ENCODE results near the gene STAG1.
"Not testable (repeated sequence)": the region's sequence is repeated elsewhere in the genome, so short reads cannot be mapped to it uniquely, and the experiment has no call there.

Gene STAG1

DNA sequence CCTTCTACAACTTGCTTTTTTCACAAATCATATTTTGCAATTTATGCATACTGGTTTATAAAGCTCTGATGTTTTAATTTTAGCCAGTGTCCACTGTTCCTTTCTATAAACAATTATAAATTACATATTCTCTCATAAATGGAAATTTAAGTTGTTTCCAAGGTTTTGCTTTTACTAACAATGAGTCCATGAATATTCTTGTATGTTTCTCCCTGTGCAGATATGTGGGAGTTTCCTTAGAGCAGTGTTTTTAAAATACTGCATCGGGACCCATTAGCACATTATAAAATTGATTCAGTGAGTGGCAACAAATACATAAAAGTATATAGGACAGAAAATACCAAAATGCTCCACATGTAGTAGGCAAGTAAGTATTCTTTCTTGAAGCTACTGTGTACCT lies 266.4 kb downstream of the STAG1 start:
- TF ChIP-seq, protein P1, sequence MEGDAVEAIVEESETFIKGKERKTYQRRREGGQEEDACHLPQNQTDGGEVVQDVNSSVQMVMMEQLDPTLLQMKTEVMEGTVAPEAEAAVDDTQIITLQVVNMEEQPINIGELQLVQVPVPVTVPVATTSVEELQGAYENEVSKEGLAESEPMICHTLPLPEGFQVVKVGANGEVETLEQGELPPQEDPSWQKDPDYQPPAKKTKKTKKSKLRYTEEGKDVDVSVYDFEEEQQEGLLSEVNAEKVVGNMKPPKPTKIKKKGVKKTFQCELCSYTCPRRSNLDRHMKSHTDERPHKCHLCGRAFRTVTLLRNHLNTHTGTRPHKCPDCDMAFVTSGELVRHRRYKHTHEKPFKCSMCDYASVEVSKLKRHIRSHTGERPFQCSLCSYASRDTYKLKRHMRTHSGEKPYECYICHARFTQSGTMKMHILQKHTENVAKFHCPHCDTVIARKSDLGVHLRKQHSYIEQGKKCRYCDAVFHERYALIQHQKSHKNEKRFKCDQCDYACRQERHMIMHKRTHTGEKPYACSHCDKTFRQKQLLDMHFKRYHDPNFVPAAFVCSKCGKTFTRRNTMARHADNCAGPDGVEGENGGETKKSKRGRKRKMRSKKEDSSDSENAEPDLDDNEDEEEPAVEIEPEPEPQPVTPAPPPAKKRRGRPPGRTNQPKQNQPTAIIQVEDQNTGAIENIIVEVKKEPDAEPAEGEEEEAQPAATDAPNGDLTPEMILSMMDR (conservative IDR thresholded peaks at IDR 0.05; ENCODE audit: low read length) = no peak
- H3K4me3 ChIP-seq (ENCODE audit: low read length) = no peak overlapping the region
- DNase-seq (ENCODE audit: low read depth) = no peak

DNA sequence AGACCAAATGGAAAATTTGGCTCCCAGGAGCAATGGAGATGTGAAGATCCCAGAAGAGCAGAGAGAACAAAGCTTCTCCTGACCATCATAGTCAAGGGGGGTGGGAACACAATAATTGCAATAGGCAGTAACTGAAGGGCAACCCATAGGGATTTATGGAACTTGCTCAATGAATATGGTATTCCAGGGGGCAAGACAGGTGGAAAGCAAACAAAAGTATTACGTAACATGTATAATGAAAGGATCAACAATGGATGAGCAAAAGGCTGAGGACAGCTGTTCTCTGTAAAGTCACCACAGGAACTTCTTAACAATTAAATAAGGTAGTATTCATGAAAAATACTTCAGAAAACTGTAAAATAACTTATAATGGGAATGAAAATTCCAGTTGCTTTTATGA lies 275.9 kb downstream of the STAG1 start:
- TF ChIP-seq, protein P1 (conservative IDR thresholded peaks at IDR 0.05; ENCODE audit: low read length) = no peak
- DNase-seq (ENCODE audit: low read depth) = no peak

DNA sequence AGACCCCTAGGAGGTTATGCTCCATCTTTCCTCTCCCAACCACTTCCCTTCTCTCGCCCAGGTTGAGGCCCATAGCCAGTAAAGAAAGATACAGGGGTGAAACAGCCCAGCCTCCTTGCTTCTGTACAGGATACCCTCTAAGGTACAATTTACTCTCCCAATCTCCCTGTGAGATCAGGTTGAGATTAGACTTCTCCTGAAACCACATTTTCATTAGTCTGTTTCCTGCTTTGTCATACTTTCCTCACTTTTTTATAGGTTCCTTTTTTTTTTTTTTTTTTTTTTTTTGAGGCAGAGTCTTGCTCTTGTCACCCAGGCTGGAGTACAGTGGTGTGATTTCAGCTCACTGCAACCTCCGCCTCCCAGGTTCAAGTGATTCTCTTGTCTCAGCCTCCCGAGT lies 277.3 kb downstream of the STAG1 start:
- not testable (repeated sequence) for DNase-seq (ENCODE audit: low read depth); H3K4me3 ChIP-seq (ENCODE audit: low read length)

More for the DNA sequence above, 275.9 kb downstream of the STAG1 start:
- no peak overlapping the region for H3K4me3 ChIP-seq (ENCODE audit: low read length)

DNA sequence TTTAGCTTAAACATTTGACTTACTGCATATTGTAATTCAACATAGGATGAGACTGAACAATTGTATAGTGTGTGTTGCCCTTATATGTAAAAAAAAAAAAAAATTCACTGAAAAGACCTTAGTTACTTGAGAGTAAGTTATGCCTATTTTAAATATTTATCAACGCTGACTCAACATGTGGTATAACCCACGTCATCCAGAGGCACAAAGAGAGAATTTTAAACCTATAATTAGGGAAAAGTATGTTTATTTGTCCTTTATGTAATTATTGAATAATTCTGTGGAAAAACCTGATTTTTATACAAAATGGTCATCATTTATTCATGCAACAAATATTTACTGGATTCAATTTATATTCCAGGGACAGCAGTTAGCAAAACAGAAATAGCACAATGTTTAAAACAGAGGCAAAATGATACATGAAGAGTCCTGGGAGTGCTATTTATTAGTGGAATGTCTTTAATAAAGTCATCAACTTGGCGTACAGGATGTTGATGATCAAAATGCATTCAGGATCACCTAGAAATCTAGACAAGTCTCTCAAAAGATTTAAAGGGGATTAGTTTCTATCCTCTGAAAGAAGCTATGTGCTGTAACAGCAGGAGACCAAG lies 278.4 kb downstream of the STAG1 start:
- H3K4me3 ChIP-seq (ENCODE audit: low read length) = no peak overlapping the region
- TF ChIP-seq, protein P1 (conservative IDR thresholded peaks at IDR 0.05; ENCODE audit: low read length) = no peak
- peak; percentile 33 for DNase-seq (ENCODE audit: low read depth)

DNA sequence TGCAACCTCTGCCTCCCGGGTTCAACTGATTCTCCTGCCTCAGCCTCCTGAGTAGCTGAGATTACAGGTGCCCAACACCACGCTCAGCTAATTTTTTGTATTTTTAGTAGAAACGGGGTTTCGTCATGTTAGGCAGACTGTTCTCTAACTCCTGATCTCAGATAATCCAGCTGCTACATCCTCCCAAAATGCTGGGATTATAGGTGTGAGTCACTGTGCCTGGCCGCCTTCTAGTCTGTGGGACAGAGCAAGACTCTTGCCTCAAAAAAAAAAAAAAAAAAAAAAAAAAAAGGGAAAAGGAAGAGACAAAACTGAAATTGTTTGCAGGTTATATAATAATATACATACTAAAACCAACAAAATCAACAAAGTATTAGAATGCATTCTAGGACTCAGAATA lies 286.9 kb downstream of the STAG1 start:
- no peak overlapping the region for H3K4me3 ChIP-seq (ENCODE audit: low read length)
- DNase-seq (ENCODE audit: low read depth) = peak; percentile 53
- TF ChIP-seq, protein P1 (conservative IDR thresholded peaks at IDR 0.05; ENCODE audit: low read length) = no peak

DNA sequence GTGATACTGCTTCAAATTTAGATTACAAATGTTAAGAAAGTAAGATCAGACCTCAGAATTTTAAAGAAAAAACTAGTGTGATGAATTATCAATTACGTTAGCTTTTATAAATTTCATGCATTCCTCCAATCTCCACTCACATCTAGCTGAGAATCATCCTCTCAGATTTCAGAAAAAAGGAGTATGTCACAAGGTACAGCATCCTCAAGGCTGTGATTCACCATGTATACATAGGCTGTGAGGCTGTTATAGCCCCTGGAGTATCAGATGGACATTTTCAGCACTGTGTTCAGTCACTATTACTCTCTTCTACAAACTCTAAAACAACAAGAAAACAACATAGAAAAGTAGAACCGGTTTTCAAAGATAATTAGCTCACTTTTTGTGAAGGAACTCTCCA lies 287.7 kb downstream of the STAG1 start:
- DNase-seq (ENCODE audit: low read depth) = peak; percentile 35
- TF ChIP-seq, protein P1 (conservative IDR thresholded peaks at IDR 0.05; ENCODE audit: low read length) = no peak
- H3K4me3 ChIP-seq (ENCODE audit: low read length) = no peak overlapping the region

DNA sequence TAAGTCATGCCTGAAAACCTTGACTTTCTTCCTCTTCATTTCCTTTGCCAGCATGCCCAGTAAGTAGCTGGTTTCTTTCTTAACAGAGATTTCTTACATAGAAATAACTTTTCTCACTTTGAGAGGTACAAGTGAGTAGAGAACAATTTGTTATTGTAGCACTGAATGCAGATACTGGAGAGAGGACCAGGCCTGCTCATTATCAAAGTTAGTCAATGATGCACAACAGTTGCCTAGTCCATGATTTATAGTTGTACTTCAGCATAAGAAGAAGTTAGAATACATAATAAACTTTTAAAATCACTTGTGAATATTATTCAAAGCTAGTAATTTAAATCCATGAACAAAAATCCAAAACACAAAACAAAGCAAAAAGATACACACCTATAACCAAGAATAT lies 289.0 kb downstream of the STAG1 start:
- TF ChIP-seq, protein P1 (conservative IDR thresholded peaks at IDR 0.05; ENCODE audit: low read length) = no peak
- H3K4me3 ChIP-seq (ENCODE audit: low read length) = no peak overlapping the region
- no peak for DNase-seq (ENCODE audit: low read depth)

DNA sequence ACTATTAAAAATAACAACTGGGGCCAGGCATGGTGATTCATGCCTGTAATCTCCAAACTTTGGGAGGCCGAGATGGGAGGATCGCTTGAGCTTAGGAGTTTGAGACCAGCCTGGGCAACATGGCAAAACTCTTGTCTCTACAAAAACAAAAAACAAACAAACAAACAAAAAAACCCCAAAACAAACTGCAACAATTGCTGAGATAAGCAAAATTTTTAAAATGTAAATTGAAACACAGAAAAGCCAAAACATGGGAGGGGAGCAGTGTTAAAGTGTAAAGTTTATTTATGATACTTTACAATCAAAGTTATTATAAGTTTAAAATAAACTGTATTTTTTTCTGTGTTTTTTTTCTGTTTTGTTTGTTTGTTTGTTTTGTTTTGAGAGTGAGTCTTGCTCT lies 294.4 kb downstream of the STAG1 start:
- DNase-seq (ENCODE audit: low read depth) = no peak
- H3K4me3 ChIP-seq (ENCODE audit: low read length) = no peak overlapping the region
- TF ChIP-seq, protein P1 (conservative IDR thresholded peaks at IDR 0.05; ENCODE audit: low read length) = no peak

Measured in AG10803 (cell line).